CD4-positive, alpha-beta T cell (primary cell): ENCODE results near the gene TRIM3. TPM values are rescaled to one million over a fixed set of nuclear protein-coding genes. Genes with fewer than 3 reads are reported as not detected.

Experiments
- ATAC-seq: fragments of 200-7000 bp; cut with Tn5 transposase; one replicate; pipeline ENCODE4 v1.10.0; 2022; ENCODE audit warnings: mild to moderate bottlenecking; ENCODE audit not compliant: poor library complexity
- CTCF ChIA-PET: fragments of 350-600 bp; sonication (Branson Sonifier 250); formaldehyde crosslinking; loops from one replicate; lab custom pipeline; 2021; ENCODE audit warnings: antibody characterized with exemption, inconsistent platforms; lab: Charles Lee
- POLR2A ChIA-PET: fragments of 350-600 bp; sonication (Branson Sonifier 250); formaldehyde crosslinking; loops from one replicate; lab custom pipeline; 2021; ENCODE audit warnings: antibody characterized with exemption, inconsistent platforms; lab: Charles Lee
- DNase-seq, 14 experiments: peaks; one replicate each; pipeline ENCODE4 v3.0.0-alpha.2; 2013 to 2020; ENCODE audit warnings: mixed read lengths in 2 of 14
- H3K27ac ChIP-seq, 2 donors: one replicate each; pipeline versions ENCODE4 v1.5.1 to v1.7.0; 2013; ENCODE audit warnings: low read length in 2 of 2, low read depth in 1 of 2, mild to moderate bottlenecking in 1 of 2
- H3K27me3 ChIP-seq, 2 experiments: 1 replicate in 1 of 2; 2 replicates in 1 of 2; pipeline versions ENCODE4 v1.6.1 to v1.7.0; 2013; ENCODE audit warnings: low read length in 2 of 2, control low read depth in 1 of 2, mild to moderate bottlenecking in 1 of 2, moderate library complexity in 1 of 2; ENCODE audit not compliant: insufficient read depth in 2 of 2, control insufficient read depth in 1 of 2
- H3K36me3 ChIP-seq: one replicate; pipeline ENCODE4 v1.6.1; 2013; ENCODE audit warnings: low read length, control low read depth; ENCODE audit not compliant: insufficient read depth
- H3K4me1 ChIP-seq: one replicate; pipeline ENCODE4 v1.6.1; 2013; ENCODE audit warnings: low read length, control low read depth; ENCODE audit not compliant: insufficient read depth
- H3K4me3 ChIP-seq: one replicate; pipeline ENCODE4 v1.5.1; 2013; ENCODE audit warnings: mild to moderate bottlenecking, low read length, moderate library complexity
- H3K9me3 ChIP-seq, 2 experiments: 1 replicate in 1 of 2; 2 replicates in 1 of 2; pipeline versions ENCODE4 v1.6.1 to v1.7.0; 2013; ENCODE audit warnings: low read length in 2 of 2, mild to moderate bottlenecking in 2 of 2, control low read depth in 1 of 2, moderate library complexity in 1 of 2; ENCODE audit not compliant: control insufficient read depth in 1 of 2, insufficient read depth in 1 of 2
- H3K27ac Mint-ChIP-seq: one replicate; pipeline ENCODE4 v1.8.0; 2020; ENCODE audit warnings: mixed read lengths
- H3K27me3 Mint-ChIP-seq: one replicate; pipeline ENCODE4 v1.8.0; 2021; ENCODE audit warnings: mixed read lengths
- H3K36me3 Mint-ChIP-seq: one replicate; pipeline ENCODE4 v1.8.0; 2021; ENCODE audit warnings: low read depth, mixed read lengths
- H3K4me1 Mint-ChIP-seq: one replicate; pipeline ENCODE4 v1.8.0; 2021; ENCODE audit warnings: low read depth, mixed read lengths
- H3K4me3 Mint-ChIP-seq: one replicate; pipeline ENCODE4 v1.8.0; 2020; ENCODE audit warnings: mild to moderate bottlenecking, mixed read lengths
- H3K9me3 Mint-ChIP-seq: one replicate; pipeline ENCODE4 v1.8.0; 2020; ENCODE audit warnings: mixed read lengths
- intact Hi-C, 2 experiments: fragments of 100-400 bp; cut with DNase I in 1 of 2; cut with micrococcal nuclease in 1 of 2; formaldehyde crosslinking; loops; one replicate each; pipeline versions ENCODE4 v1.15.1 to v1.9.0; 2023 to 2025; cut with DNase I, micrococcal nuclease
- total RNA-seq, 174 experiments: library from RNA in 2 of 174; stranded (reverse) in 2 of 174; gene quantifications; one replicate each; pipeline ENCODE4 v1.2.3 and lab custom pipeline; 2021 to 2026
- TF ChIP-seq, protein P1 (sequence below): fragments of 200-600 bp; IDR thresholded peaks from one replicate; pipeline ENCODE4 v1.8.0; 2022; ENCODE audit warnings: antibody characterized with exemption, mild to moderate bottlenecking

Gene TRIM3
- total RNA-seq, 2 experiments from 2014 or later, result 16.4 to 16.6 TPM

- H3K4me3 Mint-ChIP-seq, result peak overlapping the region; percentile 98
- Histone ChIP-seq H3K36me3 (peaks cover 60% of the 10 kb centered on the region), H3K9me3 (no peaks in the 10 kb centered on the region), H3K4me3 (peak overlapping the region; percentile 83), H3K27me3 (no peaks in the 10 kb centered on the region), H3K4me1 (peaks cover 39% of the 10 kb centered on the region), H3K27ac (peak overlapping the region; percentile 87 to 95)
- no peaks in the 10 kb centered on the region for H3K27me3 Mint-ChIP-seq
- ATAC-seq (no peak), DNase-seq (peak in 1 of 14 experiments; percentile 11)
- ChIA-PET CTCF (no interaction called here), POLR2A (interaction anchor here (1.8 to 2.7 kb wide), 3 partner anchors 10 to 102 kb away, joined by 11 to 19 read pairs (median 14); partner anchors contain the start of gene APBB1)
- H3K9me3 Mint-ChIP-seq, result no peaks in the 10 kb centered on the region
- peak overlapping the region; percentile 99 for H3K27ac Mint-ChIP-seq
- peaks cover 43% of the 10 kb centered on the region for H3K4me1 Mint-ChIP-seq
- TF ChIP-seq, protein P1, sequence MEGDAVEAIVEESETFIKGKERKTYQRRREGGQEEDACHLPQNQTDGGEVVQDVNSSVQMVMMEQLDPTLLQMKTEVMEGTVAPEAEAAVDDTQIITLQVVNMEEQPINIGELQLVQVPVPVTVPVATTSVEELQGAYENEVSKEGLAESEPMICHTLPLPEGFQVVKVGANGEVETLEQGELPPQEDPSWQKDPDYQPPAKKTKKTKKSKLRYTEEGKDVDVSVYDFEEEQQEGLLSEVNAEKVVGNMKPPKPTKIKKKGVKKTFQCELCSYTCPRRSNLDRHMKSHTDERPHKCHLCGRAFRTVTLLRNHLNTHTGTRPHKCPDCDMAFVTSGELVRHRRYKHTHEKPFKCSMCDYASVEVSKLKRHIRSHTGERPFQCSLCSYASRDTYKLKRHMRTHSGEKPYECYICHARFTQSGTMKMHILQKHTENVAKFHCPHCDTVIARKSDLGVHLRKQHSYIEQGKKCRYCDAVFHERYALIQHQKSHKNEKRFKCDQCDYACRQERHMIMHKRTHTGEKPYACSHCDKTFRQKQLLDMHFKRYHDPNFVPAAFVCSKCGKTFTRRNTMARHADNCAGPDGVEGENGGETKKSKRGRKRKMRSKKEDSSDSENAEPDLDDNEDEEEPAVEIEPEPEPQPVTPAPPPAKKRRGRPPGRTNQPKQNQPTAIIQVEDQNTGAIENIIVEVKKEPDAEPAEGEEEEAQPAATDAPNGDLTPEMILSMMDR, result no peak
- intact Hi-C loops, result loop anchor here (2.0 to 5.0 kb wide), 6 partner anchors 122 to 1507 kb away; partner anchors contain the start of genes FHIP1B (in 2 of the 2), ILK (in 2 of the 2), RRP8 (in 2 of the 2) and EIF3F (in 1 of the 2)
- H3K36me3 Mint-ChIP-seq, result peaks cover 56% of the 10 kb centered on the region
These were observed 6.7 kb upstream of the TRIM3 start for GRCh38 chr11:6480299-6480914.

DNA sequence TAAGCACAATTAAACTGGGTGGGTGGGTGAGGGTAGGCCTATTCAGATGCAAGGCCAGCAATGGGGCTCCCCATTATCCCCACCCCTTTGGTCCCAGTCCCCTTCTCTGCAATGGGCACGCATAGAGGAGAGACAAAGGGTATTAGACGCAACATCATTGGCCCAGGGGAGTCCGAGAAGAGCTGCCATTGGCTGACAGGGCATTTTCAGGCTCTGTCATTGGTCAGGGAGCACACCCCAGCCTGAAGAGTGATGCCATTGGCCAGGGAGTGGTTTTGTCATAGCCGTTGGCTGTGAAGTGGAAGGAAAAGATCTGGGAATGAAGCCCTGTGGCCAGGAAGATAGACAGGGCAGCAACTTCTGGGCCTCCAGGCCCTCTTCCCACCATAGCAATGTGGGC is 2.8 kb upstream of the TRIM3 start:
- CTCF ChIA-PET, result interaction anchor here (1.8 kb wide), 1 partner anchor 33 kb away, joined by 6 read pairs; no protein-coding TSS in a partner anchor
- peaks cover 49% of the 10 kb centered on the region for H3K4me1 ChIP-seq
- intact Hi-C loops, result no loop called here
- Mint-ChIP-seq H3K36me3 (peaks cover 38% of the 10 kb centered on the region), H3K4me3 (peak overlapping the region; percentile 57), H3K4me1 (peaks cover 50% of the 10 kb centered on the region), H3K9me3 (no peaks in the 10 kb centered on the region), H3K27me3 (no peaks in the 10 kb centered on the region), H3K27ac (peak overlapping the region; percentile 58)
- H3K4me3 ChIP-seq, result no peak overlapping the region
- no peaks in the 10 kb centered on the region for H3K9me3 ChIP-seq
- TF ChIP-seq, protein P1, result no peak
- H3K27ac ChIP-seq, result no peak overlapping the region
- H3K27me3 ChIP-seq, result no peaks in the 10 kb centered on the region
- ATAC-seq (no peak), DNase-seq (no peak)
- peaks cover 28% of the 10 kb centered on the region for H3K36me3 ChIP-seq
- POLR2A ChIA-PET, result no interaction called here

DNA sequence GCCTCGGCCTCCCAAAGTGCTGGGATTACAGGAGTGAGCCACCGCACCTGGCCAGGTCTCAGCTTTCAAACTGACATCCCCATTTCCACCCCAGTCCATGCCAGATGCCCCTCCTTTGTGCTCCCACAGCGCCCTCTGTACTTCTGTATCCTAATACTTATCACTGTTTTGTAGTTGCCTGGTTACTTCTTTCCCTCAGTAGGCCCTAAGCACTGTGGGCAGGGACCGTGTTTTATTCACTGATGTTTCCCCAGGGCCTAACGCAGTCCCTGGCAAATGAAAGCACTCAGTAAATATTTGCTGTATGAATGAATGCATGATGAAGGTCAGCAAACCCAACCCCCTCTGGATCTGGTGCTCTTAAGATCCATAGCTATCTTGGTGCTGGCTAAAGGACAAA is 2.2 kb upstream of the TRIM3 start:
- H3K36me3 Mint-ChIP-seq, result peaks cover 32% of the 10 kb centered on the region
- intact Hi-C loops, result no loop called here
- Histone ChIP-seq H3K36me3 (peaks cover 28% of the 10 kb centered on the region), H3K27ac (no peak overlapping the region), H3K4me1 (peaks cover 46% of the 10 kb centered on the region), H3K27me3 (no peaks in the 10 kb centered on the region), H3K9me3 (no peaks in the 10 kb centered on the region), H3K4me3 (no peak overlapping the region)
- DNase-seq (peak in 2 of 14 experiments; percentile 15 to 30), ATAC-seq (no peak)
- peaks cover 47% of the 10 kb centered on the region for H3K4me1 Mint-ChIP-seq
- no peaks in the 10 kb centered on the region for H3K27me3 Mint-ChIP-seq
- peak overlapping the region; percentile 64 for H3K27ac Mint-ChIP-seq
- H3K9me3 Mint-ChIP-seq, result no peaks in the 10 kb centered on the region
- ChIA-PET CTCF (interaction anchor here (0.5 to 1.8 kb wide), 3 partner anchors 32 to 116 kb away, joined by 3 to 6 read pairs (median 5); no protein-coding TSS in a partner anchor), POLR2A (interaction anchor here (1.2 to 2.7 kb wide), 3 partner anchors 73 to 86 kb away, joined by 4 to 11 read pairs (median 5); partner anchors contain the start of gene SMPD1)
- TF ChIP-seq, protein P1, result no peak
- H3K4me3 Mint-ChIP-seq, result peak overlapping the region; percentile 3
